DND-41 (cell line): ENCODE measurements around the gene FAM53B.

Experiments used
- ATAC-seq: fragments of 200-7000 bp; cut with Tn5 transposase; 3 replicates; pipeline ENCODE4 v1.9.1; 2021; ENCODE audit warnings: low read depth; ENCODE audit not compliant: insufficient read depth
- DNase-seq: peaks from one replicate; pipeline ENCODE4 v3.0.0-alpha.2; 2020
- H2AFZ ChIP-seq: 2 replicates; pipeline ENCODE4 v1.6.0; 2012; ENCODE audit warnings: low read depth, low read length
- H3K27ac ChIP-seq: 2 replicates; pipeline ENCODE4 v1.5.1; 2012; ENCODE audit warnings: low read length, inconsistent platforms
- H3K27me3 ChIP-seq: fragments of 200-600 bp; sonication (generic); 2 replicates; pipeline ENCODE4 v1.6.0; 2012; ENCODE audit warnings: low read length, mild to moderate bottlenecking, inconsistent platforms; ENCODE audit not compliant: insufficient read depth, poor library complexity
- H3K36me3 ChIP-seq: 2 replicates; pipeline ENCODE4 v1.5.1; 2012; ENCODE audit warnings: low read length, inconsistent platforms; ENCODE audit not compliant: insufficient read depth
- H3K4me1 ChIP-seq: 2 replicates; pipeline ENCODE4 v1.5.1; 2012; ENCODE audit warnings: mild to moderate bottlenecking, low read length; ENCODE audit not compliant: insufficient read depth
- H3K4me2 ChIP-seq: 2 replicates; pipeline ENCODE4 v1.6.0; 2012; ENCODE audit warnings: mild to moderate bottlenecking, moderate library complexity, low read length, inconsistent platforms; ENCODE audit not compliant: insufficient read depth
- H3K4me3 ChIP-seq, 2 experiments: fragments of 200-600 bp in 1 of 2; shearing (Covaris generic) in 1 of 2; 2 replicates each; pipeline ENCODE4 v1.5.1; 2012 to 2016; ENCODE audit warnings: inconsistent platforms in 2 of 2, low read length in 2 of 2, mild to moderate bottlenecking in 2 of 2, low read depth in 1 of 2, moderate library complexity in 1 of 2
- H3K79me2 ChIP-seq: 2 replicates; pipeline ENCODE4 v1.6.0; 2012; ENCODE audit warnings: low read length, inconsistent platforms; ENCODE audit not compliant: insufficient read depth
- H3K9ac ChIP-seq: 2 replicates; pipeline ENCODE4 v1.6.0; 2012; ENCODE audit warnings: low read depth, mild to moderate bottlenecking, inconsistent platforms, low read length, moderate library complexity
- H3K9me3 ChIP-seq: 2 replicates; pipeline ENCODE4 v1.5.1; 2012; ENCODE audit warnings: low read length, moderate library complexity, mild to moderate bottlenecking, inconsistent platforms; ENCODE audit not compliant: insufficient read depth, severe bottlenecking
- H4K20me1 ChIP-seq: 2 replicates; pipeline ENCODE4 v1.6.0; 2012; ENCODE audit warnings: low read length; ENCODE audit not compliant: insufficient read depth
- CTCF ChIP-seq: IDR thresholded peaks from 2 replicates; pipeline ENCODE4 v1.5.1; 2012; ENCODE audit warnings: borderline replicate concordance, low read length, moderate library complexity, mild to moderate bottlenecking; ENCODE audit not compliant: poor library complexity, severe bottlenecking; ENCODE audit errors: extremely low read depth
- EZH2 ChIP-seq: IDR thresholded peaks from 3 replicates; pipeline ENCODE4 v1.6.1; 2012; ENCODE audit warnings: borderline replicate concordance, low read depth, mild to moderate bottlenecking, moderate library complexity, low read length, inconsistent platforms; ENCODE audit not compliant: severe bottlenecking

Gene FAM53B

GRCh38 chr10:124579011-124579399 lies 165.2 kb downstream of the FAM53B start:
- H2AFZ ChIP-seq: no peak overlapping the region
- peaks cover 6% of the 10 kb centered on the region for H3K9me3 ChIP-seq
- no peaks in the 10 kb centered on the region for H4K20me1 ChIP-seq
- no peak for ATAC-seq
- H3K4me3 ChIP-seq: no peak overlapping the region
- no peak overlapping the region for H3K9ac ChIP-seq
- no peak overlapping the region for H3K4me2 ChIP-seq
- H3K27me3 ChIP-seq: no peaks in the 10 kb centered on the region
- TF ChIP-seq EZH2: no peak
- TF ChIP-seq CTCF: no peak
- H3K79me2 ChIP-seq: no peaks in the 10 kb centered on the region
- no peaks in the 10 kb centered on the region for H3K36me3 ChIP-seq
- no peaks in the 10 kb centered on the region for H3K4me1 ChIP-seq
- DNase-seq: no peak
- no peak overlapping the region for H3K27ac ChIP-seq

- no peaks in the 10 kb centered on the region for H3K79me2 ChIP-seq
- H3K27ac ChIP-seq: no peak overlapping the region
- H3K27me3 ChIP-seq: no peaks in the 10 kb centered on the region
- no peak overlapping the region for H3K4me2 ChIP-seq
- no peak overlapping the region for H2AFZ ChIP-seq
- no peaks in the 10 kb centered on the region for H4K20me1 ChIP-seq
- no peaks in the 10 kb centered on the region for H3K36me3 ChIP-seq
- peaks cover 6% of the 10 kb centered on the region for H3K9me3 ChIP-seq
- no peak overlapping the region for H3K9ac ChIP-seq
- no peak for TF ChIP-seq EZH2
- no peak for TF ChIP-seq CTCF
- no peak for DNase-seq
- no peaks in the 10 kb centered on the region for H3K4me1 ChIP-seq
- ATAC-seq: peak; percentile 49
- H3K4me3 ChIP-seq: no peak overlapping the region
Measured at GRCh38 chr10:124578231-124579010, 165.8 kb downstream of the FAM53B start.

- H3K9ac ChIP-seq: no peak overlapping the region
- H3K27me3 ChIP-seq: no peaks in the 10 kb centered on the region
- H3K36me3 ChIP-seq: no peaks in the 10 kb centered on the region
- H3K4me3 ChIP-seq: no peak overlapping the region
- peaks cover 6% of the 10 kb centered on the region for H3K9me3 ChIP-seq
- ATAC-seq (no peak), DNase-seq (no peak)
- no peak overlapping the region for H3K27ac ChIP-seq
- H3K79me2 ChIP-seq: no peaks in the 10 kb centered on the region
- H3K4me2 ChIP-seq: no peak overlapping the region
- no peaks in the 10 kb centered on the region for H3K4me1 ChIP-seq
- TF ChIP-seq EZH2 (no peak), CTCF (no peak)
- H4K20me1 ChIP-seq: no peaks in the 10 kb centered on the region
- H2AFZ ChIP-seq: no peak overlapping the region
Measured at GRCh38 chr10:124577651-124578050, 166.5 kb downstream of the FAM53B start.
